Stimulated activated CD4-positive, alpha-beta T cell treated with anti-CD3 and anti-CD28 coated beads, TNF-alpha, amount 100 ng/mL, for 48 hours (primary cell): Measurements from ENCODE around the gene CEP20.
"Not testable (repeated sequence)": the region's sequence is repeated elsewhere in the genome, so short reads cannot be mapped to it uniquely, and the experiment has no call there.

Source experiments
- DNase-seq, 3 donors: peaks; one replicate each; pipeline ENCODE4 v3.0.0-alpha.2; 2020; ENCODE audit warnings: low read depth in 3 of 3

Gene CEP20, protein sequence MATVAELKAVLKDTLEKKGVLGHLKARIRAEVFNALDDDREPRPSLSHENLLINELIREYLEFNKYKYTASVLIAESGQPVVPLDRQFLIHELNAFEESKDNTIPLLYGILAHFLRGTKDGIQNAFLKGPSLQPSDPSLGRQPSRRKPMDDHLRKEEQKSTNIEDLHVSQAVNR

GRCh38 chr16:15888072-15888976 is at the start of gene CEP20:
TSS of gene CEP20 (minus strand) at chr16:15888603. CDS start at chr16:15888585, 18 bp downstream.
- DNase-seq: peak; percentile 99 to 100 (median 100)

DNA sequence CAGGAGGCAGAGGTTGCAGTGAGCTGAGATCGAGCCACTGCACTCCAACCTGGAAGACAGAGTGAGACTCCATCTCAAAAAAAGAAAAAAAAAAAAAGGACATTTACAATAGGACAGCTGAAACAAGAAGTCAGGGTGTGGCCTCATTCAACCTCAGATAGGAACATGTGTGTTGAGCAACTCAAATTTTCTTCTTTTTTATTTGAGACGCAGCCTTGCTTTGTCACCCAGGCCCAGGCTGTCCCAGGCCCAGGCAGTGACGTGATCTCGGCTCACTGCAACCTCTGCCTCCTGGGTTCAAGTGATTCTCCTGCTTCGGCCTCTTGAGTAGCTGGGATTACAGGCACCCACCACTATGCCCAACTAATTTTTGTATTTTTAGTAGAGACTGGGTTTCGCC is 48.4 kb upstream of the CEP20 start:
- DNase-seq: not testable (repeated sequence)

GRCh38 chr16:15934991-15935390 is 46.6 kb upstream of the CEP20 start:
- no peak for DNase-seq

DNA sequence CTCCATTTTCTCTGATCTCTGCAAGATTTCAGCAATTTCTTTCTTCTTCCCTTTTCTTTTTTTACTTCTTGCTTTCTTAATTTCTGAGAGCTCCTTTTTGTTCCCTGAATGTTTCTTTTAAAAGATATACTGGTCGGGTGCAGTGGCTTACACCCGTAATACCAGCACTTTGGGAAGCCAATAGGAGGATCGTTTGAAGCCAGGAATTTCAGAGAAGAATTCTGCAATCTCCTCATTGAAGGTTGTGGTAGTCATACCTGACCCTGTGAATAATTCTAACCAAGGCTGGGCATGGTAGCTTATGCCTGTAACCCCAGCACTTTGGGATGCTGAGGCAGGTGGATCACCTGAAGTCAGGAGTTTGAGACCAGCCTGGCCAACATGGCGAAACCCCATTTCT is 45.4 kb upstream of the CEP20 start:
- no peak for DNase-seq

- DNase-seq: no peak
These were observed 44.5 kb upstream of the CEP20 start for GRCh38 chr16:15932939-15933338.

DNA sequence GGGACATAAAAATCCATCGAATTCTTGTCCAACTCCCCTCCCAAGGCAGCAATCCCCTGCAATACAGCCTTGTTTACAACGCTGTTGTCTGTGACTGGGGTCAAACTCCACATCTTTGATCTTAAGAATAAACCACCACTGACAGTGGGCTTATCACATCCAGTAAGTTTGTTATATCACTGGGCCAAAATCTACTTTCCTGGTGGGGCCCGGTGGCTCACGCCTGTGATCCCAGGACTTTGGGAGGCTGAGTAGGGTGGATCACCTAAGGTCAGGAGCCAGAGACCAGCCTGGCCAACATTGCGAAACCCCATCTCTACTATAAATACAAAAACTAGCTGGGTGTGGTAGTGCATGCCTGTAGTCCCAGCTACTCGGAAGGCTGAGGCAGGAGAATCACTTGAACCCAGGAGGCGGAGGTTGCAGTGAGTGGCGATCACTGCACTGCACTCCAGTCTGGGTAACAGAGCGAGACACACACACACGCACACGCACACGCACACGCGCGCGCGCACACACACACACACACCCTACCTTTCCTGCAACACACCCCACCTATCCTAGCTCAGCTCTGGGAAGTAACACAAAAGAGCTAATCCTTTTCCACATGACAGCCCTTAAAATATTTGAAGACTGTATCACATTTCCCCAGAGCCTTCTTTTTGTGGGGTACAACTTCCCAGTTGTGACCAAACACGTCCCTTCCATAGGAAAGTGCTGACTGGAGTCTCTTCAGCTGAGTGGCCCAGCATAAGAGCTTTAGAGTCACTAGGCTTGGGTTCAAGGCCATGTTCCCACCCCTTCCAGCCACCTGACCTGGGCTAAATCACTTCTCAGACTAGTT is 40.1 kb upstream of the CEP20 start:
- DNase-seq: no peak

DNA sequence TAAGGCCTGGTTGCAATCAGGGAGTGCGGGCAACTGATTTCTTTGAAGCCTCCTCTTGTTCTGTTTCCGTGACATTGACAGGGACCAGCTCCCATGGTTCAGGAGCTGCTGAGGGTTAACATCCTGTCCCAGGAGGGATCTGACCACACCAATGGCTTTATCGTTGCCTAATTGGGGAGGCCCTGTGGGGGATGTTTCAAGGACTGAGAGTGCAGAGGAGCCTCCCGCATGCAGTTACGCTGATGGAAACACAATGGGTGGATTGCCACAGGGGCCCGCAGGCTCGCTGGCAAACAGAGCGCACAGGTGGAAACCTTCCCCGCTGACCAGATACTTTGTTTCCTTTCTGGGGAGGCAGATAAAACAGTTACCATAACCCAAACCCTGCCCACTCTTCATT is 37.2 kb upstream of the CEP20 start:
- no peak for DNase-seq

DNA sequence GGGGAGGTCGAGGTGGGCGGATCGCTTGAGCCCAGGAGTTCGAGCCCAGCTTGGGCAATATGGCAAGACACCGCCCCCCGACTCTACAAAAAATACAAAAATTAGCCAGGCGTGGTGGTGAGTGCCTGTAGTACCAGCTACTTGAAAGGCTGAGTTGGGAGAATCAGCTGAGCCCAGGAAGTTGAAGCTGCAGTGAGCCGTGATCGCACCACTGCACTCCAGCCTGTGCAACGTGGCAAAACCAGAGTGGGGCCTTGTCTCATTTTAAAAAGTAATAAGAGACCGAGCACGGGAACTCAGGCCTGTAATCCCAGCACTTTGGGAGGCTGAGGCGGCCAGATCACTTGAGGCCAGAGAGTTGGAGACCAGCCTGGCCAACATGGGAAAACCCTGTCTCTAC is 36.6 kb upstream of the CEP20 start:
- no peak for DNase-seq

- no peak for DNase-seq
These were observed 30.9 kb upstream of the CEP20 start for GRCh38 chr16:15919331-15919730.

DNA sequence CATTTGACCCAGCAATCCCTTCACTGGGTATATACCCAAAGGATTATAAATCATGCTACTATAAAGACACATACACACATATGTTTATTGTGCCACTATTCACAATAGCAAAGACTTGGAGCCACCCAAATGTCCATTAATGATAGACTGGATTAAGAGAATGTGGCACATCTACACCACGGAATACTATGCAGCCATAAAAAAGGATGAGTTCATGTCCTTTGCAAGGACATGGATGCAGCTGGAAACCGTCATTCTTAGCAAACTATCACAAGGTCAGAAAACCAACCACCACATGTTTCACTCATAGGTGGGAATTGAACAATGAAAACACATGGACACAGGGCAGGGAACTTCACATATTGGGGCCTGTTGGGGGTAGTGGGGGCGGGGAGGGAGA is 29.9 kb upstream of the CEP20 start:
- not testable (repeated sequence) for DNase-seq

DNA sequence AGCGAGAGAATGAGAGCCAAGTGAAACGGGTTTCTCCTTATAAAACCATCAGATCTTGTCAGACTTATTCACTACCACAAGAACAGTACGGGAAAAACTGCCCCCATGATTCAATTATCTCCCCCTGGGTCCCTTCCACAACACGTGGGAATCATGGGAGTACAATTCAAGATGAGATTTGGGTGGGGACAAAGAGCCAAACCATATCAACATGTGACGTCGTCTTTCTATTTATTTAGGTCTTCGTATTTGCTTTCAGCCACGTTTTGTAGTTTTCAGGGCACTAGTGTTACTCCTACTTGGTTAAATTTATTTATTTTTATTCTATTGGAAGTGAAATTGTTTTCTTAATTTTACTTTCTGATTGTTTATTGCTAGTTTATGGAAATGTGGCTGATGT is 27.9 kb upstream of the CEP20 start:
- DNase-seq: no peak

DNA sequence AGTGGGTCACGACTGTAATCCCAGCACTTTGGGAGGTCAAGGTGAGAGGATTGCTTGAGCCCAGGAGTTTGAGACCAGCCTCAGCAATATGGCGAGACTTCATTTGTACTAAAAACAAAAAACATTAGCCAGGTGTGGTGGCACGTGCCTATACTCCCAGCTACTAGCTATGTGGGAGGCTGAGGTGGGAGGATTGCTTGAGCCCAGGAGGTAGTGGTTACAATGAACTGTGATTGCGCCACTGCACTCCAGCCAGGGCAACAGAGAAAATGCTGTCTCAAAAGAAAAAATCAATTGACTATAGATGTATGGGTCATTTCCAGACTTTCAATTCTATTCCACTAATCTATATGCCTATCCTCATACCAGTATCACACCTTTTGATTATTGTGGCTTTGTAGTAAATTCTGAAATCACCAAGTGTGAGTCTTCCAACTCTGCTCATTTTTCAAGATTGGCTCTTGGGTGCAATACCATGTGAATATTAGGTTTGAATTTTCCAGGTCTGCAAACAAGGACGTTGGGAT is 27.2 kb upstream of the CEP20 start:
- DNase-seq: no peak

- no peak for DNase-seq
These were observed 24.8 kb upstream of the CEP20 start for GRCh38 chr16:15913046-15913698.

DNA sequence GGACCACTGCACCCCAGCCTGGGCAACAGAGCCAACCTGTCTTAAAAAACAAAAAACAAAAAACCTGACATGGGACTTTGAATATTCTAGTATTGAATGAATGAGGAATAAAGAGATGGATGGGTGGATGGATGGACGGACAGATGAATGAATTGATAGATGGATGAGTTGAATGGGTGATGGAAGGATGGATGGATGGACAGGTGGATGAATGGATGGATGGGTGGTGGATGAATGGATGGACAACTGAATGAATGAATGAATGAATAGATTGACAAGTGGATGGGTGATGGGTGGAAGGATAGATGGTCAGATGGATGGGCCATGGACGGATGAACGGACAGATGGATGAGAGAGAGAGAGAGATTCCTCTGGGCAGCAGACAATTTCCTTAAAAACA is 22.8 kb upstream of the CEP20 start:
- no peak for DNase-seq

- peak; percentile 11 to 33 (median 17) for DNase-seq
These were observed 19.6 kb upstream of the CEP20 start for GRCh38 chr16:15907863-15908478.

DNA sequence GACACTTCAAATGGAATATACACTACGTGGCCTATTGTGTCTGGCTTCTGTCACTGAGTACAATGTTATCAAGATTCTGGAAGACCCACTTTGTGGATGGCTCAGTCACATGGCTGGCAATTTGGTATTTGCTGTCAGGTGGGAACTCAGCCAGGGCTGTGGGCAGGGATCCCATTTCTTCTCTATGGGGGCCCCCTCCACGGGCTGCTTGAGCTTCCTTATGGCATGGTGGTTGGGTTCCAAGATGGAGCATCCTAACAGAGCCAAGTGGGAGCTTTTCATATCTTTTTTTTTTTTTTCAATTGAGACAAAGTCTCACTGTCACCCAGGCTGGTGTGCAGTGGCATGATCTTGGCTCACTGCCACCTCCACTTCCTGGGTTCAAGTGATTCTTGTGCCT is 18.0 kb upstream of the CEP20 start:
- DNase-seq: no peak

DNA sequence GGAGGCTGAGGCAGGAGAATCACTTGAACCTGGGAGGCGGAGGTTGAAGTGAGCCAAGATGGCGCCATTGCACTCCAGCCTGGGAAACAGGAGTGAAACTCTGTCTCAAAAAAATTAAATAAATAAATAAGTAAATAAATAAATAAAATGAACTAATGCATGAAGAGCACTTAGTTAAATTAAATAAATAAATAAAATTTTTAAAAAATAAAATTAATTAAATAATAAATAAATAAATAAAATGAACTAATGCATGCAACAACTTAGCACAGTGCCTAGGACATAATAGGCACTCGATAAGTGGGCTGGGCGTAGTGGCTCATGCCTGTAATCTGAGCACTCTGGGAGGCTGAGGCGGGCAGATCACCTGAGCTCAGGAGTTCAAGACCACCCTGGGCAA is 15.6 kb upstream of the CEP20 start:
- no peak for DNase-seq

- DNase-seq: no peak
These were observed 12.6 kb upstream of the CEP20 start for GRCh38 chr16:15900901-15901500.

GRCh38 chr16:15900357-15900756 is 12.0 kb upstream of the CEP20 start:
- DNase-seq: no peak

DNA sequence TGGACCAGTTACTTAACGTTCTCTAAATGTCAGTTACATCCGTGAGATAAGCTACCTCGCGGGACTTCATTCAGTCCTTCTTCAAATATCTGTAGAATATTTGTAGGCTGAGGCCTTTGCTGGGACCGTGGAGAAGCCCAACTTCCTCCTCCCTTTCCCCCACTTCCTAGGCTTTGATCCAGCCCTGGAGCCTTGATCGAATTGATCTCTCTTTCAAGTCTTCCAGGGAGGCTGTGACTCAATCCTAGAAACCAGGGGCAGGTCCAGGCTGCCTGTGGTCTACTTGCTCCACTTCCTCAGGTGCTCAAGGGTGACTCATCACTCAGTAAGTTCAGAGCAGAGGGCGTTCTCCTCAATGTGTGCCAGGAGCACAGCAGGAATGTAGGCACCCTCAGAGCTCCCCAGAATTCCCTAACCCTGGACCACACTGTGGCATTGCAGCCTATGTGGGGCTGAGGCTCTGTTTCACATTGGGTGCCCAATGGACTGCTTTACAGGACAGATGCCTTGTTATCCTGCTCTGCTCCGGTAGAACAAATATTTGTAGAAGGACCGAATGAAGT is 11.2 kb upstream of the CEP20 start:
- peak; percentile 14 to 36 (median 31) for DNase-seq
